Esophagus squamous epithelium (tissue), 5 donors: Measurements from ENCODE around the gene TNS1. TPM values are rescaled to one million over a fixed set of nuclear protein-coding genes. Genes with fewer than 3 reads are reported as not detected.

Source experiments
- DNase-seq: peaks from one replicate; lab custom pipeline; 2025; lab: John Stamatoyannopoulos, UW
- H3K27ac ChIP-seq, 4 donors: fragments of 200-600 bp; sonication (generic); one replicate each; pipeline ENCODE4 v1.5.1; 2016 to 2019; ENCODE audit warnings: mild to moderate bottlenecking in 1 of 4
- H3K27me3 ChIP-seq, 4 donors: fragments of 200-600 bp; sonication (generic); 1 replicate in 3 of 4; 2 replicates in 1 of 4; pipeline versions ENCODE4 v1.5.1 to v1.6.0; 2017 to 2021; ENCODE audit warnings: antibody characterized with exemption in 1 of 4
- H3K36me3 ChIP-seq, 3 donors: fragments of 200-600 bp; sonication (generic); one replicate each; pipeline ENCODE4 v1.5.1; 2016 to 2019
- H3K4me1 ChIP-seq, 3 donors: fragments of 200-600 bp; sonication (generic); one replicate each; pipeline ENCODE4 v1.5.1; 2017 to 2019
- H3K4me3 ChIP-seq, 4 donors: fragments of 200-600 bp; sonication (generic); 1 replicate in 3 of 4; 2 replicates in 1 of 4; pipeline ENCODE4 v1.5.1; 2016 to 2019; ENCODE audit warnings: mild to moderate bottlenecking in 2 of 4, moderate library complexity in 1 of 4
- H3K9me3 ChIP-seq, 3 donors: fragments of 200-600 bp; sonication (generic); one replicate each; pipeline ENCODE4 v1.5.1; 2016 to 2019
- CTCF ChIP-seq, 6 experiments: fragments of 450-650 bp in 4 of 6; fragments of 200-600 bp in 2 of 6; sonication (generic) in 2 of 6; IDR thresholded peaks; one replicate each; pipeline ENCODE4 v1.5.1; 2016 to 2019; ENCODE audit warnings: antibody characterized with exemption in 6 of 6, mild to moderate bottlenecking in 4 of 6, moderate library complexity in 4 of 6
- POLR2A ChIP-seq, 4 donors: fragments of 450-650 bp; IDR thresholded peaks; one replicate each; pipeline ENCODE4 v1.6.1; 2017; ENCODE audit warnings: antibody characterized with exemption in 4 of 4, mild to moderate bottlenecking in 4 of 4, moderate library complexity in 3 of 4
- WGBS, 2 donors: methylation state at CpG; one replicate each; pipeline ENCODE4 v1.1.5; 2018; 5-methylcytosine and 5-hydroxymethylcytosine counted together
- intact Hi-C: fragments of 100-400 bp; cut with DNase I; formaldehyde crosslinking; loops from one replicate; pipeline ENCODE4 v1.15.0; 2022
- total RNA-seq, 4 donors: library from RNA; depleted of rRNA; stranded (reverse); fragments of >200 nt; gene quantifications; one replicate each; pipeline ENCODE4 v1.1.0, GENCODE V29; 2016
- donor health status: DM: yes; HTN: yes; CAD: no.

The TNS1 gene
- total RNA-seq, 4 donors from 2014 or later, result 34.7 to 201 (median 59.2) TPM

GRCh38 chr2:217889656-217890055 is 113.1 kb downstream of the TNS1 start:
- Histone ChIP-seq H3K9me3 (no peaks in the 10 kb centered on the region), H3K36me3 (peaks cover 36 to 100% (median 50%) of the 10 kb centered on the region in 3 donors), H3K4me3 (no peak overlapping the region), H3K27me3 (no peaks in the 10 kb centered on the region), H3K4me1 (peaks cover 0 to 68% (median 10%) of the 10 kb centered on the region in 3 donors), H3K27ac (peak overlapping the region in 3 of 4 donors; percentile 53 to 91 (median 64))
- intact Hi-C loops, result loop anchor here (5.0 kb wide), 1 partner anchor 102 kb away; no protein-coding TSS in a partner anchor
- WGBS, 2 donors, result 73 to 86% methylated on average over 3 to 5 of the region's 5 CpGs
- DNase-seq, result no peak
- no peak for TF ChIP-seq CTCF (IDR thresholded peaks at IDR 0.05)
- no peak for TF ChIP-seq POLR2A (IDR thresholded peaks at IDR 0.05)

GRCh38 chr2:217887841-217888701 is 114.7 kb downstream of the TNS1 start:
- no peaks in the 10 kb centered on the region for H3K9me3 ChIP-seq
- 52 to 59% methylated on average over 15 to 16 of the region's 16 CpGs for WGBS, 2 donors
- H3K36me3 ChIP-seq, result peaks cover 28 to 100% (median 41%) of the 10 kb centered on the region in 3 donors
- H3K27me3 ChIP-seq, result no peaks in the 10 kb centered on the region
- peaks cover 0 to 53% (median 10%) of the 10 kb centered on the region in 3 donors for H3K4me1 ChIP-seq
- no peak overlapping the region for H3K4me3 ChIP-seq
- H3K27ac ChIP-seq, result peak overlapping the region in 3 of 4 donors; percentile 53 to 91 (median 59)
- DNase-seq, result no peak
- TF ChIP-seq CTCF (IDR thresholded peaks at IDR 0.05), result no peak
- intact Hi-C loops, result loop anchor here (5.0 kb wide), 1 partner anchor 101 kb away; no protein-coding TSS in a partner anchor

- H3K4me1 ChIP-seq, result peaks cover 0 to 43% (median 10%) of the 10 kb centered on the region in 3 donors
- no peaks in the 10 kb centered on the region for H3K27me3 ChIP-seq
- TF ChIP-seq POLR2A (IDR thresholded peaks at IDR 0.05) (no peak), CTCF (IDR thresholded peaks at IDR 0.05) (peak; percentile 66 to 86 (median 76))
- intact Hi-C loops, result loop anchor here (5.0 kb wide), 1 partner anchor 100 kb away; no protein-coding TSS in a partner anchor
- peaks cover 22 to 100% (median 32%) of the 10 kb centered on the region in 3 donors for H3K36me3 ChIP-seq
- H3K4me3 ChIP-seq, result no peak overlapping the region
- WGBS, 2 donors, result 20 to 29% methylated on average over 5 to 6 of the region's 6 CpGs
- no peak for DNase-seq
- no peaks in the 10 kb centered on the region for H3K9me3 ChIP-seq
- peak overlapping the region in 3 of 4 donors; percentile 1 to 60 (median 36) for H3K27ac ChIP-seq
Observed at GRCh38 chr2:217886720-217887309, 116.0 kb downstream of the TNS1 start.

DNA sequence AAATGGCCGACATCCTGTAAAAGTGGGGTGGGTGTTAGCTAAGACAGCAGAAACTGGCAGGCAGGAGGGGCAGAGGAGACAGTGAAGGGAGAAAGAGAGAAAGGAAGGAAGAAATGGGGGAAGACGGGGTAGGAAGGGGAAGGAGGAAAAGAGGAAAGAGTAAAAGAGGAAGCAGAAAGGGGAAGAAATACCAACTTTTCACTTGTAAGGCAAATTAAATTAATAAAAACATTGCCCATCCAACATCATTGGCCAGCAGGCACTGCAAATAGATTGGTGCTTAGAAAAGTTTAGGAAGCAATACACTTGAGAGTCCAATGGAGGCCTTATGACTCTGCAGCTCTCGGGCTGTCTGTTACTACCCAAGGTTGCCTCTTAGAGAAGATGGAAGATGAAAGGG is 116.7 kb downstream of the TNS1 start:
- Histone ChIP-seq H3K27me3 (no peaks in the 10 kb centered on the region), H3K27ac (peak overlapping the region in 3 of 4 donors; percentile 15 to 60 (median 55)), H3K36me3 (peaks cover 22 to 100% (median 37%) of the 10 kb centered on the region in 3 donors), H3K4me3 (no peak overlapping the region), H3K4me1 (peaks cover 0 to 41% (median 10%) of the 10 kb centered on the region in 3 donors), H3K9me3 (no peaks in the 10 kb centered on the region)
- no peak for DNase-seq
- intact Hi-C loops, result loop anchor here (5.0 kb wide), 1 partner anchor 99 kb away; no protein-coding TSS in a partner anchor
- whole genome bisulfite sequencing, 2 donors, result 65 to 83% methylated on average over 3 of the region's 3 CpGs
- TF ChIP-seq CTCF (IDR thresholded peaks at IDR 0.05) (no peak), POLR2A (IDR thresholded peaks at IDR 0.05) (no peak)
